Suppressor macrophage treated with lipopolysaccharide for 4 hours (primary cell): ENCODE results near the gene LCE4A.
"Not testable (repeated sequence)": the region's sequence is repeated elsewhere in the genome, so short reads cannot be mapped to it uniquely, and the experiment has no call there.

Source experiments
- DNase-seq: peaks from one replicate; pipeline ENCODE4 v3.0.0-alpha.2; 2020

The LCE4A gene

DNA sequence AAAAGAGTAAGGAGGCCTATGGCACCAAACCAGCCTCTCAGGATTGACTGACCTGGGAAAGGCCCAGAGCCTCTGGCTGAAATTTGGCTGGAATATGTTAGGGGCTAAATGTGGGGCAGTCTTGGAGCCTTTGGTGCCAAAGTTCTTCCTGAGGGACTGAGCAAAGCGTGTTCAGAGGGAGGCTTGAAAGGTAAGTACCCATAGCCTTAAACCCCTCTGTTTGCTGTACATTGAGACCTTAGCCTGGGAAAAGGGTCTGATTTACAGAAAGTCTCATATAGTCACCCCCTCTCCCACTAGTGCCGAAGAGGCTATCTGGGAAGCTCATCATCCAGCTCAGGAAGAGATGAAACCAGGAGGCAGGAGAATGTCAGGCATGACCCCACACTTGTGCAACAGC lies at the start of gene LCE4A:
Gene LCE4A, plus strand, starts transcription at position 301 of the 400 bp plus-strand sequence. CDS start 916 bp downstream, outside the sequence.
- no peak for DNase-seq

- DNase-seq: no peak
Observed at GRCh38 chr1:152658649-152659048, 49.3 kb upstream of the LCE4A start.

DNA sequence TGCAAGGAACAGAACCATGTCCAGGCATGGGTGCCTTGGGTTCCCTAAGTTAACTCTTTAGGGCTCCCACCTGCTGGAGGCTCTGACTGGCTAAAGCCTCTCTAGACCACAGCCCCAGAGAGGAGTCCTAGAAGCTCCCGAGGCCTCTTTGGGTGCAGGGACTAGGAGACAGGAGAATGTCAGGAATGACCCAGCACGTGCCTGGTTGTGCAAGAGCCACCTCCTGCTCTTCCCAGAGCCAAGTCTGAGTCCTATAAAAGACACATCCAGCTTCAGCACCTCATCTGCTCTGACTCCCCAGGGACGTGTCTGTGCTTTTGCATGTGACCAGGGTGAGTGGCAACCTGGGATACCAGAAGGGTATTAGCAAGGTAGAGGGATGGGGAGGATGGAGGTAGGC lies 44.9 kb upstream of the LCE4A start, which contains the start of gene LCE2D:
Gene LCE2D, plus strand, starts transcription at position 283 of the 400 bp plus-strand sequence. CDS start 726 bp downstream, outside the sequence.
- DNase-seq: no peak

- not testable (repeated sequence) for DNase-seq
Observed at GRCh38 chr1:152666171-152666570, 41.8 kb upstream of the LCE4A start.

DNA sequence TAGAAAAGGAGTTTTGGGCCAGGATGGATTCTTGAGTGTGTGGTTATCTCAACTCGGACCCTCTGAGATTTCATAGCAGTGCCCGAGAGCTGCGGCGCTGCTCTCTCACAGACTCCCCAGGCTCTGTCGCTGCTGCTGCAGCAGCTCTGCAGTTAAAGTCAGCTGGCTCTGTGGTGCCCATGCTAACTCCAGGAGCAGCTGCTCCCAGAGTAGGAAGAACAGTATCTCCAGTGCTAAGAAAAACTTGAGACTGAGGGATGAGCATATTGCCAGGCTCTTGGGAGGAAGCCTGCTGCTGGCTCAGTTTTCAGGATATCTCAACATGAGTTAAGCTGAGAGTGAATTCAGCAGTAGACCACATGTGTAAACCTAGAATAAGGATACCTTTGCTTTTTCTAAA lies 40.3 kb upstream of the LCE4A start:
- no peak for DNase-seq

DNA sequence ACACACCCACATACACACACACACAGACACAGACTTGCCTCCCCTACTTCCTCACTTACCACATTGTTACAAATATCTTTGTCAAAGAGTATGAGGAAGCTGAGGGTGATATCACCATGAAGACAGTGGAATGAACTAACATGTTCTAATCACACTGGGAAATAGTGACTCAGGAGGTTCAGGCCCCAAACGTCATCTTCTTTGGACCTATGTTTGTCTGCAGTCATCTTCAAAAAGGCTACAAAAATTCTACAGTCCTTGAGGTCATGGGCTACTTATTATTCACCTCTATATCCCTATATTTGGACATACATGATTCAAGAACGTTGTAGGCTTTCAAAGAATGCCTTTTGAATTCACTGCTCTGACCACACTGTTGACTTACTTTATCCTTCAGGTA lies 34.9 kb upstream of the LCE4A start:
- no peak for DNase-seq

DNA sequence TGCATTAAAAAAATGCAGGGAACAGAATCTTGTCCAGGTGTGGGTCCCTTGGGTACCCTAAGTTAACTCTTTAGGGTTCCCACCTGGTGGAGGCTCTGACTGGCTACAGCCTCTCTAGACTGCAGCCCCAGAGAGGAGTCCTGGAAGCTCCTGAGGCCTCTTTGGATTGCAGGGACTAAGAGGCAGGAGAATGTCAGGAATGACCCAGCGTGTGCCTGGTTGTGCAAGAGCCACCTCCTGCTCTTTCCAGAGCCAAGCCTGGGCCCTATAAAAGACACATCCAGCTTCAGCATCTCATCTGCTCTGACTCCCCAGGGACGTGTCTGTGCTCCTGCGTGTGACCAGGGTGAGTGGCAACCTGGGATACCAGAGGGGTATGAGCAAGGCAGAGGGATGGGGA lies 33.0 kb upstream of the LCE4A start, which contains the start of gene LCE2C:
Gene LCE2C, plus strand, starts transcription at position 297 of the 400 bp plus-strand sequence. CDS start 737 bp downstream, outside the sequence.
- DNase-seq: not testable (repeated sequence)

GRCh38 chr1:152679459-152679858 lies 28.5 kb upstream of the LCE4A start:
- no peak for DNase-seq

- DNase-seq: no peak
Observed at GRCh38 chr1:152681616-152682015, 26.3 kb upstream of the LCE4A start.

DNA sequence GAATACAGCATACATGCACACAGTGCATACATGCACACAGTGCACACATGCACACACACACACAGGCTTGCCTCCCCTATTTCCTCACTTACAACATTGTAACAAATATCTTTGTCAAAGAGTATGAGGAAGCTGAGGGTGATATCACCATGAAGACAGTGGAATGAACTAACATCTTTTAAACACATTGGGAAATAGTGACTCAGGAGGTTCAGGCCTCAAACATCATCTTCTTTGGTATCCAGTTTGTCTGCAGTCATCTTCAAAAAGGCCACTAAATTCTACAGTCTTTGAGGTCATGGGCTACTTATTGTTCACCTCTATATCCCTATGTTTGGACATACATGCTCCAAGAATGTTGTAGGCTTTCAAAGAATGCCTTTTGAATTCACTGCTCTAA lies 24.1 kb upstream of the LCE4A start:
- no peak for DNase-seq

DNA sequence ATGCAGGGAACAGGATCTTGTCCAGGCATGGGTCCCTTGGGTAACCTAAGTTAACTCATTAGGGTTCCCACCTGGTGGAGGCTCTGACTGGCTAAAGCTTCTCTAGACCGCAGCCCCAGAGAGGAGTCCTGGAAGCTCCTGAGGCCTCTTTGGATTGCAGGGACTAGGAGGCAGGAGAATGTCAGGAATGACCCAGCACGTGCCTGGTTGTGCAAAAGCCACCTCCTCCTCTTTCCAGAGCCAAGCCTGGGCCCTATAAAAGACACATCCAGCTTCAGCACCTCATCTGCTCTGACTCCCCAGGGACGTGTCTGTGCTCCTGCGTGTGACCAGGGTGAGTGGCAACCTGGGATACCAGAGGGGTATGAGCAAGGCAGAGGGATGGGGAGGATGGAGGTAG lies 22.1 kb upstream of the LCE4A start, which contains the start of gene LCE2B:
Gene LCE2B, plus strand, starts transcription at position 301 of the 400 bp plus-strand sequence. CDS start 721 bp downstream, outside the sequence.
- DNase-seq: not testable (repeated sequence)

GRCh38 chr1:152697701-152698600 lies 10.0 kb upstream of the LCE4A start, which contains the start of gene LCE2A:
Gene LCE2A (plus strand): TSS chr1:152698345. CDS start chr1:152698902, 557 bp downstream.
- DNase-seq: no peak

DNA sequence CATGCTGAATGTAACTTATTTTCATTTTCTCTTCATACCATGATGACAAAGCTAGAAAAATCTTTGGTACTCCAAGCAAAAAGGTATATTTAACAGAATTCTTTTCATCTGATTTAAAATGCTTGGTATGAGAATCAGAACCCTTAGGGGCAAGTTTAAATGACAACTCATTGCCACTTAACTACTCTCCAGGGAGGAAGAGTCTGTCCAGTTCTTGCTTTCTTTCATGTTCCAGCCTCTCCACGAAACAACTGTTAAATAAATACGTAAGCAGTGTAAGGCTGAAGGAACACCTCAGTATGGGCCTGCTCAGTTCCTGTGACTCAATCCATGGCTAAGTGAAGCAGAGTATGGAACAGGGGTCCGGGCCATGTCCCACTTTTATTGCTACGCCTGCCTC lies 8.2 kb upstream of the LCE4A start:
- DNase-seq: no peak

DNA sequence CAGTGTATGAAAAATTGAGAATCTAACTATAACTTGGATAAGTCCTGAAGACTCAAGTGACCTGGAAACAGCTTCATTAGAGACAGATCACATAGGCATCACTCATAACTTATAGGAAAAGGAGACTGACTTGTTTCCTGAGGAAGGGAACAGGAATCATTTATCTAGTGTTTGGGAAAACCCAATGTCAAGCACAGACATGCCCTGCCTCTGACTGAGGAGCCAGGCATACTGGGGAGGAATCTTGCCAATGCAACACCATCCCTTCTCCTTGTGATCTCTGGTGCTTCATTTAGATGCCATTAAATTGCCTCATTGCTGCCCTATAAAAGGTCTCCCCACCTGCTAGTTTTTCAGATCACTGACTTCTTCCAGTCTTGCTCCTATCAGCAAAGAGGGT lies 10.3 kb downstream of the LCE4A start:
- no peak for DNase-seq

DNA sequence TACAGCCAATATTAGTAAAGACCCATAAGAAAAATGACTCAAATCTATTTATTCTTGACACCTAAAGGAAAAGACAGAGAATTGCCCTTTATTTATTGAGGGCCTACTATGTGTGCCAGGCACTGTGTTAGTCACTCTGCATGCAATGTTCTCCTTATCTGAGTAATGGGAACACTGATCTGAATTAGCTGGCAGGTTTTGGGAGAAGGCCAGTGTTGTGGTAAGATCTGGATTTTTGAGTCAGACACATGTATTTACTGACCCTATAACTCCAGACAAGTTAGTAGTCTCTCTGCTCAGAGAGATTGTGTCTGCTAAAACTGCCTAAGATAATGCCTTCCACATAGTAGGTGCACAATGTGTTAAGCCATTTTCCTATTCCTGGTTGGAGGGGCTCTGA lies 17.3 kb downstream of the LCE4A start:
- DNase-seq: no peak

- DNase-seq: no peak
Observed at GRCh38 chr1:152728986-152729385, 21.0 kb downstream of the LCE4A start.

DNA sequence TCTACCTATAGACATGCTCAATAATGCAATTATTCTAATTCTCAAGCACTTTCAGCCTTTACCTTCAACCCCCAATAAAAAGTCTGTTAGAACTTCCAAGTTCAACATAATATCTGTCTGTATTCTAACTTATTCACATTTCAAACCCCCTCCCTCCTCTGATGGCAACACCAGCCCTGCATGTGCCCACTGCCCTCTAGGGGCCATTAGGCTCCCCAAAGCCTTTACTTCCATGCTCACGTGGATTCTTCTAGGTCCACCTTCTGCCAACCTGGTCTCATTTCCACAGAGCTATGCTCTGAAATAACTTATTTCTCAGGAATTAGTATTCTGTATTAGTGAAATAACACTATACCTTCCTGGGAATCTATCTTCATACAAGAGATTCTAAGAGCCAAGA lies 27.7 kb downstream of the LCE4A start:
- DNase-seq: no peak

DNA sequence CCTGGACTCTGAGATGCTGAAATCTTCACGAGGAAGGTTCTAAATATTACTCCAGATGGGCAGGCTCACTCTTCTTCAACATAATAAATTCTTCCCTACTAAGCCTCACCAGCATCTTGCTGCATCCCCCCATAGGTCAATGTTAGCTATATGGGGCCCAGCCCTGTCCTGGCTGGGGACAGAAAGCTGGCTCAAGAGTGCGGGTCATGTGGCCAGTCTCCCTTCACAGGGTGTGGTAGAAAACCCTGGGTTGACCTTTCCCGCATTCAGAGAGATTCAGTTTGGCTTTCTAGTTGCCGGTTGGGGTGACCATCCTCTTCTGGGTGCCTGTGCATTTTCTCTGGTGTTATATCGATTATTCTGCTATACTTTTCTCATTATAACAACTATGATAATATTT lies 30.0 kb downstream of the LCE4A start:
- DNase-seq: no peak

DNA sequence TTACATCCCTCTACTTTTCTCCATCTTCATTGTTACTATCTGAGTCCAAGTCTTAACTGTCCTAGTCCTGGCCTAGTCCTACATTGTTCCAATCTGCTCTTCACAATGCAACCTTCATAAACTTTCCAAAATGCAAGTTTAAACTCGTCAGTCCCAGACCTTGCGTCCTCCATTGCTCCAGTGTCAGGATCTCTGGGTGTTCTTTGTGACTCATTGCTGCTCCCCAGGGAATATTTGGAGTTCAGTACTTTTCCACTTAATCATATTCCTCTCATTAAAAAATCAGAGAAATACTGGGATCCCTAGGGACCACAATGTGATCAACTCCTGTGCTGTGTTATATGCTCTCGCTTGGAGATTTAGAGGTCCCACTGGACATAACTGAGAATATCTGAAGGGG lies 31.9 kb downstream of the LCE4A start:
- no peak for DNase-seq

DNA sequence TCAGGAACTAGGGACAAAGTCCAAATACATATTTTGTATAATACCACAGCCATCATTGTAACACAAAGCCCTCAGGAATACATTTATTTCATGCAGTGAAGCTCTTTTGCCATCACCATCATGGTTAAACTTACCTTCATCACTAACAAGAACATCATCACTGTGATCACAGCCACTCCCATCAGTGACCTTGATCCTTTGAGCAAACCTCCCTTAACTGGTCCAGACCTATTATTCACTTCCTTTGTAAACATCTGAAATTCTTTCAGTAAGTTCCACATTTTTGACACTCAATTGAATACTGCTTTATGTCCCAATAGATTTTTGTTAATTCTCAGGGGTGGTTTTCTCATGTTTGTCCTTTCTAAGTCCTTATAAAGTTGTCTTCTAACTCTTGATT lies 33.7 kb downstream of the LCE4A start:
- DNase-seq: no peak

DNA sequence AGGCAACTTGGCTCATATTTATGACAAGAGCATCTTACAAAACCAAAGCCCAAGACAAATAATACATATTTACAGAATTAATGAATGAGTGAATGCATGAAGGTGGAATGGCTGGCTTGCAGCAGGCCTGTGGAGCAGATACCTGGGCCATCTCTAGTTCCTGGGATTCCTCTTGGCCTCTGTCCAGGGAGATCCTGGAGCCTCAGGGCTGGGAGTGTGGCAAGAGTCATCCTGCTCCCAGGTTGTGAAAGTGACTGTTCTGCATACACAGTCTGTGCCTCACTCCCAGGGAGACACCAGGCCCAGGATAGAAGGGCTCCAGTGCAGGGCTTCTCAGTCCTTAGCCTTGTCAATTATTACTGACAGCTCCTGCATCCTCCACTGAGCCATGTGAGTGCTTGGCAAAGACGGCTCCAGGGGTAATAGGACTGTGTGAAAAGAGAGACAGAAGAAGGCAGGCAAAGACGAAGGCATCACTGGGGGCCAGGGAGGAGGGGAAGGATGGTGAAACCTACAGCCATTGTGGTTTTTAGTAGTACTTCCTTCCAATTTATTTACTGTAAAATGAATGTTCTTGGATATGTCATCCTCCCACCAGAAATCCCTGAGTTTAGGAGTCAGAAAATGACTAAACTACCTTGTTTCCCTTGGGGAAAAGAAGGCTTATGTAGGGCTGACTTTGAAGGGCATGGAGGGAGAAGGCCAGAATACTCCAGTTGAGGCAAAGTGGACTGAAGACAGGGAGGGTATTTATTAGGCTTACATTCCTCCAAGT lies 35.6 kb downstream of the LCE4A start:
- DNase-seq: no peak

DNA sequence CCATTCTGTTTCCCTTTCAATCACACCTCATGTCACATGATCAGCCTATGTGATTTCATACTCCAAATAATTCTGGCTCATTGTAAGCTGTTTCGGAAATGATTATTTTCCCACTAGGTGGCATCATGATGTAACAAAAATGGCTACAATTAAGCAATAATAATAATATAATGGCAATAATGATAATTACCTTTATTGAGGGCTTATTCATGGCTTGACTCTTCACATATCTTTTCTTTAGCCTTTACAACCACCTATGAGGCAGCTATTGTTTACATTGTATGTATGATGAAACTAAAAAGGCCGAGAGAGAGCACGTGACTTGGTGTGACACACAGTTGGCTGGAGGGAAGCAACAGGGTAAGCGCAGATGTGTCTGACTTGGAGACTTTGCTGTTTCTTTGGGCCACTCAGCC lies 37.3 kb downstream of the LCE4A start:
- DNase-seq: no peak

- no peak for DNase-seq
Observed at GRCh38 chr1:152745765-152746444, 37.9 kb downstream of the LCE4A start.
